ENCODE data around the gene PCDHAC2.

Gene PCDHAC2, protein sequence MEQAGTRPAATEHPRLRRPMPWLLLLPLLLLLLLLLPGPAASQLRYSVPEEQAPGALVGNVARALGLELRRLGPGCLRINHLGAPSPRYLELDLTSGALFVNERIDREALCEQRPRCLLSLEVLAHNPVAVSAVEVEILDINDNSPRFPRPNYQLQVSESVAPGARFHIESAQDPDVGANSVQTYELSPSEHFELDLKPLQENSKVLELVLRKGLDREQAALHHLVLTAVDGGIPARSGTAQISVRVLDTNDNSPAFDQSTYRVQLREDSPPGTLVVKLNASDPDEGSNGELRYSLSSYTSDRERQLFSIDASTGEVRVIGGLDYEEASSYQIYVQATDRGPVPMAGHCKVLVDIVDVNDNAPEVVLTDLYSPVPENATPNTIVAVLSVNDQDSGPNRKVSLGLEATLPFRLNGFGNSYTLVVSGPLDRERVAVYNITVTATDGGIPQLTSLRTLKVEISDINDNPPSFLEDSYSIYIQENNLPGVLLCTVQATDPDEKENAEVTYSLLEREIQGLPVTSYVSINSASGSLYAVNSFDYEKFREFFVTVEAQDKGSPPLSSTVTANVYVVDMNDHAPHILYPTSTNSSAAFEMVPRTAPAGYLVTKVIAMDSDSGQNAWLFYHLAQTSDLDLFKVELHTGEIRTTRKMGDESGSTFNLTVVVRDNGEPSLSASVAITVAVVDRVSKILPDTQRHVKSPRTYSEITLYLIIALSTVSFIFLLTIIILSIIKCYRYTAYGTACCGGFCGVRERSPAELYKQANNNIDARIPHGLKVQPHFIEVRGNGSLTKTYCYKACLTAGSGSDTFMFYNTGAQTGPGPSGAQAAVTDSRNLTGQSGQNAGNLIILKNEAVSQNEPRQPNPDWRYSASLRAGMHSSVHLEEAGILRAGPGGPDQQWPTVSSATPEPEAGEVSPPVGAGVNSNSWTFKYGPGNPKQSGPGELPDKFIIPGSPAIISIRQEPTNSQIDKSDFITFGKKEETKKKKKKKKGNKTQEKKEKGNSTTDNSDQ

GRCh38 chr5:140966293-140967225 lies at the start of gene PCDHAC2:
Gene PCDHAC2 (plus strand): TSS chr5:140966476. CDS start chr5:140966767, 291 bp downstream.
- DNase-seq (ENCODE audit: low read depth, low spot score), result peak; percentile 76

DNA sequence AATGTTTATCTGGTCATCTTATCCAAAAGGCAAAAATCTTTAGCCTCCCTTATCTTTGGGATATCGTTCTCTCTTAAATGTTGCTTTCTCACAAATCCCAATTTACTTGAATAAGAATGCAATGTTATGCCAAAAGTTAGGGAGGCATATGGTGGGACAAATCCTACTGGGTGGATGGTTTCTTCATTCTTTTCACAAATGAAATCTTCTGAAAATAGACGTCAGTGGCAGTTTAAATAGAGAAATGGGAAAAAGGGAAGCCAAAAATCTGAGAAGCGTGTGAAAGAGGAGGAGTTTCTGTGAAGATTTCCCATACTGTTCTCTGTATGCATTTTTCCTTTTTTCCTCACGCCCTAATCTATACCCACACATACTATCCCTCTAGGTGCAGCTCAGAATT lies 42.7 kb upstream of the PCDHAC2 start:
- DNase-seq (ENCODE audit: low read depth, low spot score), result no peak

GRCh38 chr5:140925806-140926442 lies 40.4 kb upstream of the PCDHAC2 start, which contains the start of gene PCDHAC1:
Gene PCDHAC1 (plus strand): TSS chr5:140926299. CDS start chr5:140926893, 594 bp downstream.
- DNase-seq (ENCODE audit: low read depth, low spot score), result peak; percentile 25

DNA sequence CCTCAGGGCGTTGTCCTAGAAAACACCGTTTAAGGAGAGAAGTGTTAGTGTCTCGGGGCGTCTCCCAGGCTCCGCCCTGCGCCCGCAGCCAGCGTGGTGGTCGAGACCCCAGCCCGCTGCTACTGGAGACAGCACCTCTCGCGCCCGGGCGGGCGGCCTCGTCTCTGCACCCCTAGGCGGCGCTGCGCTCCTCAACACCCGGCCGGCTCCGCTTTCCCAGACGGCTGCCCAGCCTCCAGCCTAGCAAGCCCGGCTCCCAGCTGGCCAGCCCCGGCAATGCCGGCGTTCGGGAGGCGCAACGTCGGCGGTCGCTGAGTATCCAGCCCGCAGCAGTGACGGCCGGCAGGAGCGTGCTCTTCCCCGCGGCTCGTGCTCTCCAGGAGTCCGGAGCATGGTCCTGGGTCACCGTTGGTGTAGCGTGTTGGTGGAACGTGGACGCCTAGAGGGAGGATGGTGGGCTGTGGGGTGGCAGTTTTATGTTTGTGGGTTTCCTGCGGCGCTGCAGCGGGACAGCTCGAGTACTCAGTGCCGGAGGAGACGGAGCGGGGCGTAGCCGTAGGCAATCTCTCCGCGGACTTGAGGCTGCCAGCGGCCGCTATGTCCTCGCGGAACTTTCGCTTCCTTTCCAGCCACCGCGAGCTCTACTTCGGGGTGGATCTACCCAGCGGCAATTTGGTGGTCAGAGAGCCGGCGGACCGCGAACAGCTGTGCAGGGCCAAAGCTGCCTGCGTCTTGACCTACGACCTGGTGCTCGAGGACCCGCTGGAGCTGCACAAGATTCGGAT lies 39.6 kb upstream of the PCDHAC2 start:
- DNase-seq (ENCODE audit: low read depth, low spot score), result peak; percentile 65

- DNase-seq (ENCODE audit: low read depth, low spot score), result peak; percentile 3
Measured at GRCh38 chr5:140927228-140927573, 39.1 kb upstream of the PCDHAC2 start.

DNA sequence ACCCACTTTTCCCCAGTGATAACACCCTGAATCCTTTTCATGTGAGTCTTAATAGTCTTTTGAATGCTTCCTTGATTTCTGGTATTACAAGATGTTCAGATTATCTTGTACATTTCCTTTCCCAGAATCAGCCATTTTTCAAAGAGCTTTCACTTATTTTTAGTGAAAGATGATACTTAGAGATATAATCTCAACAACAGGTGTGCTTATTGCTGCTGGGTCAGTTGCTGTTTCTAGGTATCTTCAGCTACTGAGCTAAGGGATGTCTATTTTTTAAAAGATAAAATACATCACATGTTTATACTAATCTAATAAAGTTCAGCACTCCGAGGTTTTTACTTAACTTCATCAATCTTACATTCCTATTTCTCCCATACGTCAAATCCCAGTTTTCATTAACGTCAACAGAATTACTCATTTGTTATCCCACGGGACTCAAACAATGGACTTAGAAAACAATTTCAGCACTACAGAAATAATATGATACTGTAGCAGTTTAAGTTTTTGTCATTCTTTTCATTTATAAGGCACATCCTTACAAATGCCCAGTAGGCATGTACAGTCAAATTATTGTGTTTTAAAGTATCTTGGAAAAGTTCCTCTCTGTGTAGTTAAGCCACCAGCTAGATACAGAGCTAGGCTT lies 31.2 kb upstream of the PCDHAC2 start:
- DNase-seq (ENCODE audit: low read depth, low spot score), result no peak

- DNase-seq (ENCODE audit: low read depth, low spot score), result no peak
Measured at GRCh38 chr5:140946578-140946977, 19.7 kb upstream of the PCDHAC2 start.

DNA sequence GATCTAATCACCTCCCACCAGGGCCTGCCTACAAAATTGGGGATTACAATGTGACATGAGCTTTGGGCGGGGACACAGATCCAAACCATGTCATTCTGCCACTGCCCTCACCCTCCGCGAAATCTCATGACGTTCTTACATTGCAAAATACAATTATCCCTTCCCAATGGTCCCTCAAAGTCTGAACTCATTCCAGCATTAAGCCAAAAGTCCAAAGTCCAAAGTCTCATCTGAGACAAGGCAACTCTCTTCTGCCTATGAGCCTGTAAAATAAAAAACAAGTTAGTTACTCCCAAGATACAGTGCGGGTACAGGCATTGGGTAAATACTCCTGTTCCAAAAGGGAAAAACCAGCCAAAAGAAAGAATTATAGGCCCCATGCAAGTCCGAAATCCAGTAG lies 14.6 kb upstream of the PCDHAC2 start:
- no peak for DNase-seq (ENCODE audit: low read depth, low spot score)

- DNase-seq (ENCODE audit: low read depth, low spot score), result no peak
Measured at GRCh38 chr5:140953234-140953633, 13.0 kb upstream of the PCDHAC2 start.

- DNase-seq (ENCODE audit: low read depth, low spot score), result no peak
Measured at GRCh38 chr5:140962190-140962589, 4.1 kb upstream of the PCDHAC2 start.

DNA sequence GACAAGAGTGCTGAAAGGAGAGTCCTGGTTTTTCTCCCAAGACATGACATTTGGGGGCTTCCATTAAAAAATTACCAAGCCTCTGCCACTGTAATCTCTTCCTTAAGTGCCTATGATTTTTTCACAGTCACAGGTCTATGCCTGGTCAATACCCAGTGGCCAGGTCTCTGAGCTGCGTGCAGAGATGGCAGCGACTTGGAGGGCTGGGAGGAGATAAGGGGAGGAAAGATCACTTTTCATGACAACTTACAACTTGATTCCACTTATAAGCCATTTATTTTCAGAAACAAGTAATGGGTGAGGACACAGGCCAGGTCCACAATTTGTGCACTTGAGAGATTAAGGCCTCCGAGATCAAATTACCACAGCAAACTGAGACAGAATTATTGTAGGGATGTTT lies 1.9 kb upstream of the PCDHAC2 start:
- no peak for DNase-seq (ENCODE audit: low read depth, low spot score)

- DNase-seq (ENCODE audit: low read depth, low spot score), result no peak
Measured at GRCh38 chr5:140965905-140966292, 377 bp upstream of the PCDHAC2 start.

- no peak for DNase-seq (ENCODE audit: low read depth, low spot score)
Measured at GRCh38 chr5:140967226-140967893, 1.1 kb downstream of the PCDHAC2 start.

DNA sequence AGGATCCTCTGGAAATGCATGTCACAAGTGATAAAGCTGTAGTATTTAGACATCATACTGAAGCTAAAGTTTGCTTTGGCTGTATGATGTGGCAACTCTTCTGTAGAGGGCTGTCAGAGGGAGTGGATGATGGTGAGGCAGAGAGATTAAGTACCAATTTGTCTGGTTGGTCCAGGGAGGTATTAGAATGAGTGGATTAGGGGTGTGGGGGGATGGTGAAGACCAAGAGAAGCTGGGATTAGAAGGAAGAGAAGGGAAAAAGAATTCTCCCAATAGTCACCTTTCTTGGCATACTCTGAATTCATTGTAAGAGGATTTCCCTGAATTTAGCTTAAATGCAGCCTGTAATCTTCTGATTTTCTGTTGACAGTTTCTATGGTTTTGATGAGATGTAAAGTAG lies 3.6 kb downstream of the PCDHAC2 start:
- no peak for DNase-seq (ENCODE audit: low read depth, low spot score)

GRCh38 chr5:140973550-140973949 lies 7.3 kb downstream of the PCDHAC2 start:
- no peak for DNase-seq (ENCODE audit: low read depth, low spot score)

DNA sequence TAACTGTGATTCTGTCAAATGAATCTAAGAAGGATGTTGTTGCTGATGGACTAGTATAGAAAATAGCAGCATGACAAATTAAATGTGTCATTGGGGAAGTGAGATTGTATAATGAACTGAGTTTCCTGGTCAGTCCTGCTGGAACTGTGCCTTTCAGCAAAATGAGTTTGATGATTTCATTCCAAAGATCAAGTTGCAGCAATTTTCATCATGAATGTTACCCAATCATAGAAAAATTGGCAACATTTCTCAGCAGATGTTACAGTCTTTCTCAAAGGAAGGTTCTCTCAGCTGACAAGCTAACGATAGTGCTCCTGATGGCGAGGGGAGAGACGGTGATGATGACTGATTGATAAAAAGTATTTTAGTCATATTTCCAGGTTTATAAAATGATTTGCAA lies 10.7 kb downstream of the PCDHAC2 start:
- DNase-seq (ENCODE audit: low read depth, low spot score), result no peak

DNA sequence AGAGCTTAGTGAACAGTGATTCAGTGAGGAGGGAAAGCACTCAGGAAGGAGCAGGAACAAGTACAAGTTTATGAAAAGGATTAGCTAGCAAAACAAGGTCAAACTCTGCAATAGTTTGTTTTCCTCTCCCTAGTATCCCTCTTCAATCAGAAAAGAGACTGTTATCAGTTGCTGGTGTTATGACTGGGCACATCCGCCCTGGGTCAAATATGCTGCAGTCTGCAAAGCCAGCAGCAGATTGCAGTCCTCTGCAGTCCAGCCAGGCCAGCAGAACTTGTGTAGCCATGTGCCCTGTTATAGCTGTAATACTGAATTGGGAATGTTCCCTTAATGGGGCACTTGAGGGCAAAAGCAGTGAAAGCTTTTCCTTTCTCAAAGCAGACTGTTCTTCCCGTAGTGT lies 12.0 kb downstream of the PCDHAC2 start:
- DNase-seq (ENCODE audit: low read depth, low spot score), result no peak

- no peak for DNase-seq (ENCODE audit: low read depth, low spot score)
Measured at GRCh38 chr5:140978983-140979382, 12.7 kb downstream of the PCDHAC2 start.
